Loucy (cell line): ENCODE measurements around the gene RAPGEF1.

Source experiments
- H2AFZ ChIP-seq: fragments of 200-600 bp; sonication (generic); 2 replicates; pipeline ENCODE4 v1.6.0; 2016; ENCODE audit warnings: antibody characterized with exemption, mild to moderate bottlenecking, low read length, moderate library complexity
- H3F3A ChIP-seq: fragments of 200-600 bp; 2 replicates; pipeline ENCODE4 v1.6.0; 2016; ENCODE audit warnings: antibody characterized with exemption, low read depth, mild to moderate bottlenecking
- H3K27me3 ChIP-seq: fragments of 200-600 bp; sonication (generic); 2 replicates; pipeline ENCODE4 v1.6.1; 2014; ENCODE audit warnings: low read length, mild to moderate bottlenecking; ENCODE audit not compliant: insufficient read depth, poor library complexity, severe bottlenecking
- H3K36me3 ChIP-seq: fragments of 200-600 bp; sonication (generic); 2 replicates; pipeline ENCODE4 v1.6.1; 2016; ENCODE audit warnings: low read length; ENCODE audit not compliant: insufficient read depth
- H3K4me1 ChIP-seq: fragments of 200-600 bp; sonication (generic); 2 replicates; pipeline ENCODE4 v1.5.1; 2014; ENCODE audit warnings: low read length, mild to moderate bottlenecking; ENCODE audit not compliant: insufficient read depth, poor library complexity, severe bottlenecking
- H3K4me2 ChIP-seq: fragments of 200-600 bp; sonication (generic); 2 replicates; pipeline ENCODE4 v1.6.0; 2014; ENCODE audit warnings: antibody characterized with exemption, low read length, low read depth, mild to moderate bottlenecking; ENCODE audit not compliant: poor library complexity, severe bottlenecking
- H3K4me3 ChIP-seq: fragments of 200-600 bp; sonication (generic); 2 replicates; pipeline ENCODE4 v1.5.1; 2014; ENCODE audit warnings: low read length, mild to moderate bottlenecking, mixed read lengths; ENCODE audit not compliant: poor library complexity, severe bottlenecking
- H3K79me2 ChIP-seq: fragments of 200-600 bp; sonication (generic); 2 replicates; pipeline ENCODE4 v1.6.1; 2014; ENCODE audit warnings: low read length; ENCODE audit not compliant: insufficient read depth
- H3K9ac ChIP-seq: fragments of 200-600 bp; sonication (generic); 2 replicates; pipeline ENCODE4 v1.6.0; 2014; ENCODE audit warnings: mild to moderate bottlenecking, low read depth, low read length, moderate library complexity; ENCODE audit not compliant: poor library complexity, severe bottlenecking
- H3K9me2 ChIP-seq: fragments of 200-600 bp; sonication (generic); replicated peaks from 2 replicates; pipeline ENCODE4 v1.6.1; 2016; ENCODE audit warnings: low read depth, low read length, mixed read lengths
- H3K9me3 ChIP-seq: fragments of 200-600 bp; sonication (generic); 2 replicates; pipeline ENCODE4 v1.6.1; 2014; ENCODE audit warnings: mild to moderate bottlenecking, antibody characterized with exemption, low read length, low read depth; ENCODE audit not compliant: insufficient read depth
- H4K20me1 ChIP-seq: fragments of 200-600 bp; sonication (generic); 2 replicates; pipeline ENCODE4 v1.6.0; 2014; ENCODE audit warnings: antibody characterized with exemption, low read length, mild to moderate bottlenecking; ENCODE audit not compliant: insufficient read depth, poor library complexity, severe bottlenecking
- CTCF ChIP-seq: fragments of 200-600 bp; sonication (generic); conservative IDR thresholded peaks from 2 replicates; pipeline ENCODE4 v1.5.1; 2014; ENCODE audit warnings: mild to moderate bottlenecking, antibody characterized with exemption, low read length
- EZH2phosphoT487 ChIP-seq: fragments of 200-600 bp; IDR thresholded peaks from 2 replicates; pipeline ENCODE4 v1.6.1; 2018; ENCODE audit warnings: antibody characterized with exemption, mild to moderate bottlenecking, moderate library complexity, borderline replicate concordance

Gene RAPGEF1

GRCh38 chr9:131557855-131558548 is 181.9 kb downstream of the RAPGEF1 start:
- no peak overlapping the region for H3K4me2 ChIP-seq
- H3K27me3 ChIP-seq: no peaks in the 10 kb centered on the region
- H3K4me1 ChIP-seq: no peaks in the 10 kb centered on the region
- H3F3A ChIP-seq: no peaks in the 10 kb centered on the region
- no peak overlapping the region for H2AFZ ChIP-seq
- H3K9me3 ChIP-seq: 0 out of 2 replicates have a peak, but pooled peaks cover 4% of the 10 kb centered on the region
- no peak for TF ChIP-seq CTCF
- TF ChIP-seq EZH2phosphoT487: no peak
- H3K79me2 ChIP-seq: no peaks in the 10 kb centered on the region
- no peaks in the 10 kb centered on the region for H3K9me2 ChIP-seq
- no peaks in the 10 kb centered on the region for H3K36me3 ChIP-seq
- no peak overlapping the region for H3K4me3 ChIP-seq
- H4K20me1 ChIP-seq: no peaks in the 10 kb centered on the region
- no peak overlapping the region for H3K9ac ChIP-seq

GRCh38 chr9:131555841-131556673 is 183.8 kb downstream of the RAPGEF1 start:
- Histone ChIP-seq H2AFZ (no peak overlapping the region), H3K4me2 (no peak overlapping the region), H4K20me1 (no peaks in the 10 kb centered on the region), H3K4me1 (no peaks in the 10 kb centered on the region), H3K4me3 (no peak overlapping the region), H3K9ac (no peak overlapping the region), H3K27me3 (no peaks in the 10 kb centered on the region), H3K79me2 (no peaks in the 10 kb centered on the region), H3K9me3 (no peaks in the 10 kb centered on the region), H3K9me2 (no peaks in the 10 kb centered on the region), H3F3A (no peaks in the 10 kb centered on the region), H3K36me3 (no peaks in the 10 kb centered on the region)
- TF ChIP-seq EZH2phosphoT487 (no peak), CTCF (no peak)

GRCh38 chr9:131554843-131555351 is 185.0 kb downstream of the RAPGEF1 start:
- no peak overlapping the region for H3K4me3 ChIP-seq
- H3K4me2 ChIP-seq: no peak overlapping the region

More at GRCh38 chr9:131554843-131555351, 185.0 kb downstream of the RAPGEF1 start:
- Histone ChIP-seq H3K4me1 (no peaks in the 10 kb centered on the region), H3F3A (no peaks in the 10 kb centered on the region), H3K9me2 (no peaks in the 10 kb centered on the region), H3K79me2 (no peaks in the 10 kb centered on the region), H3K27me3 (no peaks in the 10 kb centered on the region), H3K36me3 (no peaks in the 10 kb centered on the region), H3K9ac (no peak overlapping the region), H3K9me3 (no peaks in the 10 kb centered on the region), H2AFZ (no peak overlapping the region), H4K20me1 (no peaks in the 10 kb centered on the region)
- TF ChIP-seq EZH2phosphoT487 (no peak), CTCF (no peak)
